Peyer's patch (tissue), 4 donors: ENCODE results near the gene MYO15B. TPM values are rescaled to one million over a fixed set of nuclear protein-coding genes. Genes with fewer than 3 reads are reported as not detected.

ENCODE experiments used
- DNase-seq, 3 donors: peaks; one replicate each; pipeline ENCODE4 v3.0.0-alpha.2; 2017 to 2019
- H3K27ac ChIP-seq, 4 donors: fragments of 200-600 bp; sonication (generic); one replicate each; pipeline ENCODE4 v1.5.1; 2016 to 2019
- H3K27me3 ChIP-seq, 2 donors: fragments of 200-600 bp; sonication (generic); one replicate each; pipeline ENCODE4 v1.5.1; 2019
- H3K36me3 ChIP-seq, 3 donors: fragments of 200-600 bp; sonication (generic); one replicate each; pipeline ENCODE4 v1.5.1; 2016 to 2019
- H3K4me1 ChIP-seq, 4 donors: fragments of 200-600 bp; sonication (generic); one replicate each; pipeline ENCODE4 v1.5.1; 2016 to 2019
- H3K4me3 ChIP-seq, 4 donors: fragments of 200-600 bp; sonication (generic); 1 replicate in 3 of 4; 2 replicates in 1 of 4; pipeline ENCODE4 v1.5.1; 2016 to 2019; ENCODE audit warnings: mild to moderate bottlenecking in 1 of 4
- H3K9me3 ChIP-seq, 4 donors: fragments of 200-600 bp; sonication (generic); one replicate each; pipeline ENCODE4 v1.5.1; 2016 to 2019; ENCODE audit warnings: mild to moderate bottlenecking in 1 of 4
- CTCF ChIP-seq, 6 experiments: fragments of 450-650 bp in 4 of 6; fragments of 200-600 bp in 2 of 6; sonication (generic) in 1 of 6; IDR thresholded peaks; one replicate each; pipeline ENCODE4 v1.5.1; 2017 to 2019; ENCODE audit warnings: antibody characterized with exemption in 6 of 6, mild to moderate bottlenecking in 3 of 6, moderate library complexity in 1 of 6
- POLR2A ChIP-seq, 2 donors: fragments of 450-650 bp; IDR thresholded peaks; one replicate each; pipeline ENCODE4 v1.5.1; 2017; ENCODE audit warnings: antibody characterized with exemption in 2 of 2, mild to moderate bottlenecking in 2 of 2, moderate library complexity in 2 of 2
- total RNA-seq, 4 donors: library from RNA; depleted of rRNA; stranded (reverse); fragments of >200 nt; gene quantifications; one replicate each; pipeline ENCODE4 v1.1.0, GENCODE V29; 2016

The MYO15B gene
- total RNA-seq, 4 donors from 2014 or later: 552 to 2,671 (median 1,951) TPM

GRCh38 chr17:75549246-75550138 lies 38.1 kb upstream of the MYO15B start:
- Histone ChIP-seq H3K36me3 (peaks cover 0 to 28% (median 0%) of the 10 kb centered on the region in 3 donors), H3K4me1 (peaks cover 0 to 7% (median 0%) of the 10 kb centered on the region in 4 donors), H3K27me3 (no peaks in the 10 kb centered on the region), H3K9me3 (no peaks in the 10 kb centered on the region), H3K27ac (peak overlapping the region in 3 of 4 donors; percentile 82 to 97 (median 92)), H3K4me3 (peak overlapping the region in 1 of 4 donors; percentile 24)
- peak in 1 of 6 experiments; percentile 17 for TF ChIP-seq CTCF (IDR thresholded peaks at IDR 0.05)
- TF ChIP-seq POLR2A (IDR thresholded peaks at IDR 0.05): peak; percentile 69 to 82
- DNase-seq: peak in 2 of 3 donors; percentile 83 to 89

- H3K4me1 ChIP-seq: peaks cover 0 to 7% (median 0%) of the 10 kb centered on the region in 4 donors
- H3K27ac ChIP-seq: peak overlapping the region in 3 of 4 donors; percentile 82 to 97 (median 92)
- no peak for TF ChIP-seq CTCF (IDR thresholded peaks at IDR 0.05)
- no peak for TF ChIP-seq POLR2A (IDR thresholded peaks at IDR 0.05)
- H3K36me3 ChIP-seq: peaks cover 0 to 25% (median 0%) of the 10 kb centered on the region in 3 donors
- H3K9me3 ChIP-seq: no peaks in the 10 kb centered on the region
- no peaks in the 10 kb centered on the region for H3K27me3 ChIP-seq
- no peak for DNase-seq
- no peak overlapping the region for H3K4me3 ChIP-seq
Observed at GRCh38 chr17:75550139-75550465, 37.5 kb upstream of the MYO15B start.

GRCh38 chr17:75551266-75551665 lies 36.3 kb upstream of the MYO15B start:
- peak overlapping the region in 2 of 4 donors; percentile 92 to 97 for H3K27ac ChIP-seq
- peaks cover 0 to 12% (median 0%) of the 10 kb centered on the region in 4 donors for H3K4me1 ChIP-seq
- H3K4me3 ChIP-seq: no peak overlapping the region
- H3K27me3 ChIP-seq: no peaks in the 10 kb centered on the region
- TF ChIP-seq POLR2A (IDR thresholded peaks at IDR 0.05): no peak
- TF ChIP-seq CTCF (IDR thresholded peaks at IDR 0.05): no peak
- no peaks in the 10 kb centered on the region for H3K9me3 ChIP-seq
- peaks cover 0 to 25% (median 0%) of the 10 kb centered on the region in 3 donors for H3K36me3 ChIP-seq
- no peak for DNase-seq

- Histone ChIP-seq H3K27me3 (no peaks in the 10 kb centered on the region), H3K4me3 (no peak overlapping the region), H3K9me3 (no peaks in the 10 kb centered on the region), H3K36me3 (peaks cover 0 to 19% (median 0%) of the 10 kb centered on the region in 3 donors), H3K27ac (no peak overlapping the region), H3K4me1 (peaks cover 0 to 23% (median 2%) of the 10 kb centered on the region in 4 donors)
- TF ChIP-seq POLR2A (IDR thresholded peaks at IDR 0.05): no peak
- TF ChIP-seq CTCF (IDR thresholded peaks at IDR 0.05): no peak
- DNase-seq: no peak
Observed at GRCh38 chr17:75552425-75553294, 34.9 kb upstream of the MYO15B start.

GRCh38 chr17:75553295-75554110 lies 34.1 kb upstream of the MYO15B start:
- peaks cover 0 to 25% (median 0%) of the 10 kb centered on the region in 3 donors for H3K36me3 ChIP-seq
- H3K4me1 ChIP-seq: peaks cover 0 to 28% (median 2%) of the 10 kb centered on the region in 4 donors

More at GRCh38 chr17:75553295-75554110, 34.1 kb upstream of the MYO15B start:
- no peak for TF ChIP-seq CTCF (IDR thresholded peaks at IDR 0.05)
- TF ChIP-seq POLR2A (IDR thresholded peaks at IDR 0.05): no peak
- Histone ChIP-seq H3K9me3 (no peaks in the 10 kb centered on the region), H3K4me3 (no peak overlapping the region), H3K27ac (no peak overlapping the region), H3K27me3 (no peaks in the 10 kb centered on the region)
- no peak for DNase-seq
